AG08395 (cell line): ENCODE data around the gene APPBP2.
"Not testable (repeated sequence)": the region's sequence is repeated elsewhere in the genome, so short reads cannot be mapped to it uniquely, and the experiment has no call there.

Experiments used
- DNase-seq: peaks from one replicate; pipeline ENCODE4 v3.0.0; 2012; ENCODE audit warnings: mixed read lengths, low spot score

Gene APPBP2

GRCh38 chr17:60525685-60526514 lies at the start of gene APPBP2:
TSS of gene APPBP2 (minus strand) at chr17:60526242. CDS start at chr17:60525931, 311 bp downstream.
- DNase-seq: peak; percentile 93

GRCh38 chr17:60573236-60574051 lies 47.4 kb upstream of the APPBP2 start:
- DNase-seq: peak; percentile 36

- no peak for DNase-seq
Measured at GRCh38 chr17:60565233-60565632, 39.2 kb upstream of the APPBP2 start.

GRCh38 chr17:60563743-60564142 lies 37.7 kb upstream of the APPBP2 start:
- no peak for DNase-seq

- DNase-seq: no peak
Measured at GRCh38 chr17:60562421-60562820, 36.4 kb upstream of the APPBP2 start.

- no peak for DNase-seq
Measured at GRCh38 chr17:60560860-60561257, 34.8 kb upstream of the APPBP2 start.

GRCh38 chr17:60559995-60560859 lies 34.2 kb upstream of the APPBP2 start:
- DNase-seq: no peak

GRCh38 chr17:60559659-60559994 lies 33.6 kb upstream of the APPBP2 start:
- no peak for DNase-seq

GRCh38 chr17:60557805-60558204 lies 31.8 kb upstream of the APPBP2 start:
- DNase-seq: no peak

GRCh38 chr17:60555786-60556185 lies 29.7 kb upstream of the APPBP2 start:
- no peak for DNase-seq

GRCh38 chr17:60554377-60554788 lies 28.3 kb upstream of the APPBP2 start:
- DNase-seq: no peak

- DNase-seq: not testable (repeated sequence)
Measured at GRCh38 chr17:60552255-60552654, 26.2 kb upstream of the APPBP2 start.

- DNase-seq: no peak
Measured at GRCh38 chr17:60548990-60549389, 22.9 kb upstream of the APPBP2 start.

GRCh38 chr17:60545465-60546191 lies 19.6 kb upstream of the APPBP2 start:
- DNase-seq: no peak

GRCh38 chr17:60542071-60542470 lies 16.0 kb upstream of the APPBP2 start:
- no peak for DNase-seq

GRCh38 chr17:60540460-60540859 lies 14.4 kb upstream of the APPBP2 start:
- no peak for DNase-seq

GRCh38 chr17:60539807-60540206 lies 13.8 kb upstream of the APPBP2 start:
- DNase-seq: no peak

- no peak for DNase-seq
Measured at GRCh38 chr17:60538726-60539125, 12.7 kb upstream of the APPBP2 start.

- DNase-seq: peak; percentile 50
Measured at GRCh38 chr17:60535382-60536279, 9.6 kb upstream of the APPBP2 start.

- no peak for DNase-seq
Measured at GRCh38 chr17:60534613-60535157, 8.6 kb upstream of the APPBP2 start.
